ENCODE measurements around the gene ARF5.

- TF ChIP-seq CTCF (conservative IDR thresholded peaks at IDR 0.05; ENCODE audit: low read depth, low read length) = no peak
- no peak for TF ChIP-seq EZH2 (IDR thresholded peaks at IDR 0.05; ENCODE audit: borderline replicate concordance, low read depth, low read length, poor library complexity, severe bottlenecking)
These were observed 1.7 kb downstream of the ARF5 start for GRCh38 chr7:127589896-127590295.

All from A673 (cell line).